ENCODE results near the gene TBX1. TPM values are rescaled to one million over a fixed set of nuclear protein-coding genes. Genes with fewer than 3 reads are reported as not detected.

TBX1 gene
- total RNA-seq, 1 experiment from 2014 or later = 0.74 TPM

DNA sequence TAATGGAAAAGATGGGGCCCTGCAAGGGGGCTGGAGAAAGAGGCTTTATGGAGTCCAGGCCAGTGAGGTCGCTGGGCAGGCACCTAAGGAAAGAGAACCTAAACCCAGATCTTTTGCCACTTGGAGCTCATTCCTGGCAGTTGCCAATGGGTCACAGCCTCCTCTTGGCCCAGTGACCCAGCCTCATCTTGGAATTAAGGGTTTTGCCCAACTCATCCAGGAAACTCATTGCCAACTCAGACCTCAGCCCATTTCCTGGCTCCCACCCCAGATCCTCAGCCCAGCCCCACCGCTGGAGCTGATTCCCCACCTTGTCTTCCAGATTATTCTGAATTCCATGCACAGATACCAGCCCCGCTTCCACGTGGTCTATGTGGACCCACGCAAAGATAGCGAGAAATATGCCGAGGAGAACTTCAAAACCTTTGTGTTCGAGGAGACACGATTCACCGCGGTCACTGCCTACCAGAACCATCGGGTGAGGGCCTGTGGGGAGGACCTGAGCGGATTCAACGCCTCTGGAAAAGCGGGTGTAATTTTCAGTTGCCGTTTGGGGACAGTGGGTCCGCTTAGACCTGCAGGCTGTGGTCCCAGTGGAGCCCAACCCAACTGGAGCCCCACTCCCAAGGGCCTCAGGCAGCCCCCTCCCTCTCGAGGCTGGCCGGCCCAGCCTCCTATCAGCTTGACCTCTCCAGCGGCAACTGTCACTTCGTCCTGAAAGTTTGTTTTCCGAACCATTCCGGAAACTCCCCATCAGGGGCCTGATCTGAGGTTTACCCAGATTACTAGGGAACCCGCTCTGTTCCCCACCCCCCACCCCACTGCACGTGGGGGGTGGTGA is 4.3 kb downstream of the TBX1 start:
- Histone ChIP-seq H3K27ac (no peak overlapping the region), H2AFZ (no peak overlapping the region), H3K4me1 (replicated peaks; ENCODE audit: insufficient read depth) (peaks cover 7% of the 10 kb centered on the region; the same call in 1 of the 2 replicates), H3K4me3 (no peak overlapping the region), H3K4me2 (no peak overlapping the region), H3K36me3 (ENCODE audit: low read depth) (no peaks in the 10 kb centered on the region), H3K79me2 (ENCODE audit: low read depth) (no peaks in the 10 kb centered on the region), H3F3A (ENCODE audit: insufficient read depth, low read depth) (no peaks in the 10 kb centered on the region), H3K9me2 (ENCODE audit: insufficient read depth) (no peaks in the 10 kb centered on the region), H3K9me3 (ENCODE audit: insufficient read depth, low read depth) (no peaks in the 10 kb centered on the region), H4K20me1 (ENCODE audit: insufficient read depth) (no peaks in the 10 kb centered on the region), H3K27me3 (ENCODE audit: insufficient read depth, low read depth) (peaks cover 32% of the 10 kb centered on the region)
- POLR2A ChIA-PET (ENCODE audit: unreplicated experiment) = no interaction called here
- intact Hi-C loops (cut with micrococcal nuclease; ENCODE audit: unreplicated experiment) = loop anchor here (5.0 to 10.0 kb wide), 2 partner anchors 87 to 120 kb away; partner anchors contain the start of genes GNB1L and RTL10
- CTCF ChIA-PET = interaction anchor here (0.6 kb wide), 1 partner anchor 525 kb away, joined by 3 read pairs; no protein-coding TSS in a partner anchor
- TF ChIP-seq, protein P1, sequence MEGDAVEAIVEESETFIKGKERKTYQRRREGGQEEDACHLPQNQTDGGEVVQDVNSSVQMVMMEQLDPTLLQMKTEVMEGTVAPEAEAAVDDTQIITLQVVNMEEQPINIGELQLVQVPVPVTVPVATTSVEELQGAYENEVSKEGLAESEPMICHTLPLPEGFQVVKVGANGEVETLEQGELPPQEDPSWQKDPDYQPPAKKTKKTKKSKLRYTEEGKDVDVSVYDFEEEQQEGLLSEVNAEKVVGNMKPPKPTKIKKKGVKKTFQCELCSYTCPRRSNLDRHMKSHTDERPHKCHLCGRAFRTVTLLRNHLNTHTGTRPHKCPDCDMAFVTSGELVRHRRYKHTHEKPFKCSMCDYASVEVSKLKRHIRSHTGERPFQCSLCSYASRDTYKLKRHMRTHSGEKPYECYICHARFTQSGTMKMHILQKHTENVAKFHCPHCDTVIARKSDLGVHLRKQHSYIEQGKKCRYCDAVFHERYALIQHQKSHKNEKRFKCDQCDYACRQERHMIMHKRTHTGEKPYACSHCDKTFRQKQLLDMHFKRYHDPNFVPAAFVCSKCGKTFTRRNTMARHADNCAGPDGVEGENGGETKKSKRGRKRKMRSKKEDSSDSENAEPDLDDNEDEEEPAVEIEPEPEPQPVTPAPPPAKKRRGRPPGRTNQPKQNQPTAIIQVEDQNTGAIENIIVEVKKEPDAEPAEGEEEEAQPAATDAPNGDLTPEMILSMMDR (conservative IDR thresholded peaks at IDR 0.05) = no peak
- TF ChIP-seq EZH2 (IDR thresholded peaks at IDR 0.05; ENCODE audit: low read depth) = no peak
- BruUV-seq (replicated peaks) = no TSS peak
- no peak for DNase-seq

GRCh38 chr22:19765477-19766239 is 5.1 kb downstream of the TBX1 start:
- Histone ChIP-seq H3K79me2 (ENCODE audit: low read depth) (no peaks in the 10 kb centered on the region), H3K36me3 (ENCODE audit: low read depth) (no peaks in the 10 kb centered on the region), H3K27ac (no peak overlapping the region), H3K9me3 (ENCODE audit: insufficient read depth, low read depth) (no peaks in the 10 kb centered on the region), H3K9me2 (ENCODE audit: insufficient read depth) (no peaks in the 10 kb centered on the region), H3K4me3 (no peak overlapping the region), H3K4me1 (replicated peaks; ENCODE audit: insufficient read depth) (peaks cover 7% of the 10 kb centered on the region; the same call in 1 of the 2 replicates), H2AFZ (no peak overlapping the region), H3K27me3 (ENCODE audit: insufficient read depth, low read depth) (peaks cover 29% of the 10 kb centered on the region), H3K4me2 (no peak overlapping the region), H4K20me1 (ENCODE audit: insufficient read depth) (no peaks in the 10 kb centered on the region), H3F3A (ENCODE audit: insufficient read depth, low read depth) (no peaks in the 10 kb centered on the region)
- ChIA-PET POLR2A (ENCODE audit: unreplicated experiment) (no interaction called here), CTCF (no interaction called here)
- TF ChIP-seq EZH2 (IDR thresholded peaks at IDR 0.05; ENCODE audit: low read depth) = no peak; the same call in 1 of the 2 replicates
- no TSS peak for BruUV-seq (replicated peaks)
- no peak for DNase-seq
- intact Hi-C loops (cut with micrococcal nuclease; ENCODE audit: unreplicated experiment) = loop anchor here (5.0 to 10.0 kb wide), 2 partner anchors 87 to 119 kb away; partner anchors contain the start of genes GNB1L and RTL10

- no peak overlapping the region; the same call in 1 of the 2 replicates for H3K4me3 ChIP-seq
- no peaks in the 10 kb centered on the region for H3F3A ChIP-seq (ENCODE audit: insufficient read depth, low read depth)
- BruUV-seq (replicated peaks) = no TSS peak
- ChIA-PET CTCF (no interaction called here), POLR2A (ENCODE audit: unreplicated experiment) (no interaction called here)
- H3K9me2 ChIP-seq (ENCODE audit: insufficient read depth) = no peaks in the 10 kb centered on the region
- H3K79me2 ChIP-seq (ENCODE audit: low read depth) = no peaks in the 10 kb centered on the region
- no peak overlapping the region for H2AFZ ChIP-seq
- H3K27me3 ChIP-seq (ENCODE audit: insufficient read depth, low read depth) = peaks cover 29% of the 10 kb centered on the region
- no peaks in the 10 kb centered on the region for H4K20me1 ChIP-seq (ENCODE audit: insufficient read depth)
- H3K4me1 ChIP-seq (replicated peaks; ENCODE audit: insufficient read depth) = peaks cover 7% of the 10 kb centered on the region; the same call in 1 of the 2 replicates
- TF ChIP-seq, protein P1 (conservative IDR thresholded peaks at IDR 0.05) = no peak
- no peak for TF ChIP-seq EZH2 (IDR thresholded peaks at IDR 0.05; ENCODE audit: low read depth)
- no peaks in the 10 kb centered on the region for H3K9me3 ChIP-seq (ENCODE audit: insufficient read depth, low read depth)
- H3K4me2 ChIP-seq = peak overlapping the region; percentile 70; the same call in 1 of the 2 replicates
- H3K27ac ChIP-seq = no peak overlapping the region
- intact Hi-C loops (cut with micrococcal nuclease; ENCODE audit: unreplicated experiment) = loop anchor here (5.0 to 10.0 kb wide), 2 partner anchors 86 to 119 kb away; partner anchors contain the start of genes GNB1L and RTL10
- no peak for DNase-seq
- no peaks in the 10 kb centered on the region for H3K36me3 ChIP-seq (ENCODE audit: low read depth)
These were observed 5.6 kb downstream of the TBX1 start for GRCh38 chr22:19766240-19766510.
